SIG-M5 treated with dmso at 0.1 percent for 504 hours (cell line): ENCODE results near the gene DLX5.

Experiments used
- DNase-seq: peaks from one replicate; lab custom pipeline; 2025; ENCODE audit not compliant: unreplicated experiment; lab: John Stamatoyannopoulos, UW

The DLX5 gene

GRCh38 chr7:97006055-97006815 is 18.4 kb downstream of the DLX5 start:
- DNase-seq, result no peak

- DNase-seq, result no peak
Observed at GRCh38 chr7:97005183-97006054, 19.2 kb downstream of the DLX5 start, which contains the start of gene DLX6. Gene DLX6, plus strand, starts transcription at chr7:97005553. Its CDS starts 425 bp downstream, at chr7:97005978.

DNA sequence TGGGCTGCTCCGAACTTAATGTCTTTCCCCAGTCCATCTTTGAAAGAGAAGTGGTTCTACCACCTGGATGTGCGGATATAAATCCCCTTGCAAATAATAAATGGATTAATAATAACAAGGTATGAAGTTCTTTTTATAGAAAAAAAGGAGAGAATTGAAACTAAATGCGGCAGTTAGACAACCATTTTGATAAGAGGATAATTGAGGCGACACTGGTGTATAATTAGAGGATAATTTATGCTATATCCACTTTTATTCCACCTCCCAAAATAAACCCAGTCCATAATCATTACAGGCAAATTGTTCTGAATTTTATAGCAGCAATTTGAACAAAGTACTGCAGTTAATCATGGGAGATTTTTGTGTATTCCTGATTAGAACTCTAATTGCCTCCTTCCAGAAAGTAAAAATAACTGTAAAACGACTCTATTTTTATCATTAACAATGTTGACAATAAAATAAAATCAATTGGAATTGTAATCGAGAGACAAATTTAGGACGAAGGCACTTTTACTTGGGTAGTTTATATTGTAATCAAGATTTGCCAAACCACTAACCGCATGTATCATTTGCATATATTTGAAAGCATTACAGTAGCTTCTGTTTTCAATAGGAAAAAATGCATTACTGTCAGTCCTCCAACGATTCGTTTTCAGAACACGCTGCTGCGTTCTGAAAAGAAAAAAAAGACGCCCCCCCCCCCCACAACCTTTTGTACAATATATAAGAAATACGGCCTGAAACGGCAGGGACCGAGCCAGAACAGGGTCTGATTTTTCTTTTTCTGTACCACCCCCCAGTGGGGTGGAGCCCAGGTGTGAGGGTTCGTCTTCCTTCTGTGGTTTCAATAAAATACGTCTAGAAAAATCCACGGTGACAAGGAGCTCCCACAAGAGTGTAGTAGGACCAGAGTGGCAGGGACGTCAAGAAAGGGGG is 20.1 kb downstream of the DLX5 start:
- no peak for DNase-seq

DNA sequence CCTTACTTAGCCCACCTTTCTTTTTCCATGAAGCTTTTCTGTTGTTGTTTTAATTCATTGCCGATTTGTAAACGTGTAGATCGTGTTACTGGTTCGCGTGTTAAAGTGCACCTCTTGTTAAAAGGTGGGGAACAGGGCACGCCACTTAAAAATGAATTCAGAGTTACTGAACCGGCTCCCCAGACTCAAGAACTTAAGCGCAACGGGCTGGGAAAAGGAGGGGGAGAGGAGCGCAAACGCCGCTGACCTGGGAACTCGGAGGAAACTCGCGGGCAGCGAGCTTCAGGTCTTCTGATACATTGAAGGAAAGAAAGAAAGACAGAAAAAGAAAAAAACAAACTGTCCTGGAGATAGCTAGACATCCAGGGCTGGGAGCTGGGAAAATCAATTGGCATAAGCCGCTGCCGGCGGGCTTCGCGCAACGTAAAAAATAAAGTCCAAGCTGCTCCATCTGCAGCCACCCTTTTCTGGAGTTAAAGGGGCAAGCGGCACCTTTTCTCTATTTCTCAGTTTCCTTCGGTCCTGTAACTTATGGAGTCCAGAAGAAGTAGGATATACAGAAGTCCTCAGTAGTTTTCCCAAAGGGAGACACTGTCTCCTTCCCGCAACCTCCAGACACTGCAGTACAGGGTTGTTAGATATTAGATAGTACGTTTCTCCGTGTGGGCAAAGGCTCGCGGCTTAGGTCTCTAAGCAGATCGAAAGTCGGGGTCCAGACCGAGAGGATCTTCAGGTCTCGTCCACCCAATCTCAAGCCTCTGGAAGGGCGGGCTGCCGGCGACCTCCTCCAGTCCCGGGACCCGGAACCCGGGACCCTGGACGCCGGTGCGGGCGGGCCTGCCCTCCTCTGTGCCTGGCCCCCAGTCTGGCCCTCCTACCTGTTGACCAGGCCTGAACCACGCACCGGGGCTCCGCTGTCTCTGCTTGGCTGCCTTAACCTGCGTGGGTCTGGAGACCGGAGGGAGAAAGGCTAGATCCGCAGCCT is 21.1 kb downstream of the DLX5 start:
- no peak for DNase-seq

GRCh38 chr7:97002555-97003261 is 21.9 kb downstream of the DLX5 start:
- DNase-seq, result no peak

GRCh38 chr7:97001656-97002554 is 22.7 kb downstream of the DLX5 start:
- no peak for DNase-seq

DNA sequence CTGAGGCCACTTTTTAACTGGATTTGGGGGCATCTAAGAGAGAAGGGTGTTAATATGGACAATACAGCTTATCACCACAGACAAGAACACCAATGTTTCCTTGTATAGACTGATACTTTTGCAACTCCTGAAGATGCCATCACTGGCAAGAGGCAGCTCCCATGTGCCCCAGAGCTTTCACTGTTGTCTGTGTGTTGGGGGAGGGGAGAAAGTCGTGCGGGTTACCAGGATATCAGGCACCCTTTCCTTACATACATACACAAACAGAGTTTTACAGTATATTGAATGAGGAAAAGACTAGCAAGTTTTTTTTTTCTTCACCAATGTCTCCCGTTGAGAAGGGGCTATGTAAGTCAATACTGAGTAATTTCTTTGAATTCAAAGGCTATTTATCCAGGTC is 23.4 kb downstream of the DLX5 start:
- DNase-seq, result no peak

DNA sequence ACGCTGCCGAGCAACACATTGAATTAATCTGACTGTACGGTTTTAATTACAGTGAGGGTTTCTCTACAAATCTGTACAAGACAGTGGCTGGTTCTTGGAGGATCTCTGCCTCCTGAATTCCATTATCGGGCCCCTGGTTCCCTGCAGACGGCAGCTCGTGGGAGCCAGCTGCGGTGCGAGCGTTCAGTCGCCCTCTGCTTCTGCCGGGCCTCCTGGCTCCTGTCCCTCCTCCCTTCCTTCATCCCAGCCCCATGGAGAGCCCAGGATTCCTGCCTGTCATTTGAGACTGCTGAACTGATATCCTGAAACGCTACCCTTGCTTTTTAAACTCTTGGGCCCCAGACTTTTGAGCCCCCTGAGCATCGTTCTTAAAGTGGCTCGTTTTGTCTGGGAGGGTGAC is 25.9 kb downstream of the DLX5 start:
- no peak for DNase-seq

- DNase-seq, result no peak
Observed at GRCh38 chr7:96998333-96998732, 26.3 kb downstream of the DLX5 start.

- no peak for DNase-seq
Observed at GRCh38 chr7:96997512-96998032, 27.1 kb downstream of the DLX5 start.

DNA sequence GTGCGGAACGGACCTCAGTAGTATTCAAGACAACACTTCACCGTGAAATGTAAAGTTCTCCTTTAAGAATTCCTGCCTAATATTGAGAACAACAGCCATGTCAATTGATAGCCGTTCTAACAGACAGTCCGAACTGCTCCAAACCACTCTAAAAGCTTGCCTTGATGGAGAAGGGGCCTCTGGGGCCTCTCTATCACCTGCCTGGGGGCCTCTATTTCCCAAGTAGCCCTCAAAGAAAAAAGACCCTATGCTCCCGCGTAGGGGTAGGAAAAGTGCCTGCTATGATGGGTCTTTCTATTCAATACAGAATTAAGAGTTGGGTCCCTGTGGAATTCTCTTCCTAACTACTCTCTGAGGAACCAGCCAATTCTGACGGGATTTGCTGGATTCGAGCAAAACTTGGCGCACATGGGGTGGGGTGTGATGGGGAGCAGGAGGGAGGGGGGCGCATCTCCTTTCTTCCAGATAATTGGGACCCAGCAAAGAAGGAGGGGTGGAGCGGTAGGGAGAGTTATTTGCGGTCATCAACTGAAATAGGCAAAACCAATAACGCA is 27.6 kb downstream of the DLX5 start:
- no peak for DNase-seq

DNA sequence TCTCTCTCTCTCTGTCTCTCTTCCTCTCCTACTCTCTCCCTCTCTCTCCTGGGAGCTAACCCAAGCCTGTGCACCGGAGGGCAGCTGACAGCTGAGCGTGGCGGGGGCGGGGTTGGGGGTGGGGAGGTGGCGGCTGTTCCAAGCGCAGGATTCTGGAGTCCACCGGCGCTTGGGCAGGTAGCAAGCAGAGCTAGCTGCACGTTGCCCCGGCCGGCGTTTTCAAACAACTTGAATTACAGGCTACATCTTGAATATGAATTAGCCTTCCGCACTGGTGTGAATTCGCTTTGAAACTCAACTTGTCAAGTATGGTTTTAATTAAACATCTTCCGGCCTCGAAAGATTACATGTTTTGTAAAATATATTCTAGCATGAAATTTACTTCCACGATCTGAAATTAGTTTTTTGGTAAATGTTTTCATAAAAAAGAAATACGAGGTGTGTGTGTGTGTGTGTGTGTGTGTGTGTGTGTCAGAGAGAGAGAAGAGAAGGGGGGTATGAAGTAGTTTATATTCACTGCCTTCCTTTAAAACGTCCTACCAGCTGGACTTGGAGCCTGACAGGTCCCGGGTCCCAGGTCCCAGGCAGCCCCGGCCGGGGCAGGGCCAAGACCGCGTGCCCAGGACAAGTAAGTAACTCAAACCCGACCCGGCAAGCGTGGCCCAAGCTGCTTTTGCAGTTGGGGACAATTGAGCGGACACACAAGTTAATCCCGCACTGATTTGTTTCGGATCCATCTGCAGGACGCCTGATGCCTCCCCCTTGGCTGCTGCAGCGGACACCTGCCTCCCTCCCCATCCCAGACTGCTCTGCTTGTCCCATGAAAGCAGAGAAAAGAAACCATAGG is 28.3 kb downstream of the DLX5 start:
- DNase-seq, result no peak

DNA sequence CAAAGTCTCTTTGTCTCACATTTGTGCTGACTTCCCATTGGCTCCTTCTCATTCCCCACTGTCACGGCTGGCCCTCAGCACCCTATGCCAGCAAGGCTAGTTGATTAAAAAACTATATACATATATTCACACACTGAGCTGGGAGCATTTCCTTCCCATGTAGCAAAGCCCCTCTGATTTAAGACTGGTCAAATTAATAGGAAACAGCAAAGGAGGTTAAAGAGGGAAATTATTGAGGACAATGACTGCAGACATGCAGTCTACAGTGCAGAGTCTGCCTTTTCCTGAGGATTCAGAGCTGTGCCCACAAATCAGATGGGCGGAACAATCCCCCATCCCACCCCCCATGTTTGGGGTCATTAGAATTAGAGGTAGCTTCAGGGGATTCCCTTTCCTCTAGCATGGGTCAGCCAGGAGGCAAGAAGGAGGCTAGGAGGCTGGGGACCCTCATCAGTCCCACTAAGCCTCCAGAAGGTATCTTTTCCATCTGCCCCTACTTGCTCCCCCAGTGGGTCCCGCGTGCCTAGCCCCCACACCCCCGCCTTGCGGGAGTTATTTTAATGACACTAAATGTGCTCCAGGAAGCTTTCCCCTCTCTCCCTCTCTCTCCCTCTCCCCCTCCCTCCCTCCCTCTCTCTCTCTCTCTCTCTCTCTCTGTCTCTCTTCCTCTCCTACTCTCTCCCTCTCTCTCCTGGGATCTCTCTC is 29.1 kb downstream of the DLX5 start:
- no peak for DNase-seq

DNA sequence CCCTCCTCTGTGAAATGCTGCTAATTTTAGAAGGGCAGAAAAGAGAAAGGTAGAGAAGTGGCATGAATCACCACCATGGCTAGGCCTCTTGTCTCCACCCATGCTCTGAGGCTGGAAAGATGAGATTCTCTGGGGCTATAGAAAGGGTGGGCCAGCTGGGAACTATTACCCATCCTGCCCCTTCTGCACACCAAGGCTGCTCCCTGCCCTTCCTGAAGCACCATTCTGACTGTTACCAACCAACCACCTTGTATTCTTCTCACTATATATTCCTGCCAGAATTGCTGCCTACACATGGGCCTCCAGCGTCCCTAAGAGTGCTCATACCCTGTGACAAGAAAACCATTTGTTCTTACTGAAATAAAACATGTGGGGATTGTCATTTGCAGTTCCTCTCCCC is 30.7 kb downstream of the DLX5 start:
- DNase-seq, result no peak

DNA sequence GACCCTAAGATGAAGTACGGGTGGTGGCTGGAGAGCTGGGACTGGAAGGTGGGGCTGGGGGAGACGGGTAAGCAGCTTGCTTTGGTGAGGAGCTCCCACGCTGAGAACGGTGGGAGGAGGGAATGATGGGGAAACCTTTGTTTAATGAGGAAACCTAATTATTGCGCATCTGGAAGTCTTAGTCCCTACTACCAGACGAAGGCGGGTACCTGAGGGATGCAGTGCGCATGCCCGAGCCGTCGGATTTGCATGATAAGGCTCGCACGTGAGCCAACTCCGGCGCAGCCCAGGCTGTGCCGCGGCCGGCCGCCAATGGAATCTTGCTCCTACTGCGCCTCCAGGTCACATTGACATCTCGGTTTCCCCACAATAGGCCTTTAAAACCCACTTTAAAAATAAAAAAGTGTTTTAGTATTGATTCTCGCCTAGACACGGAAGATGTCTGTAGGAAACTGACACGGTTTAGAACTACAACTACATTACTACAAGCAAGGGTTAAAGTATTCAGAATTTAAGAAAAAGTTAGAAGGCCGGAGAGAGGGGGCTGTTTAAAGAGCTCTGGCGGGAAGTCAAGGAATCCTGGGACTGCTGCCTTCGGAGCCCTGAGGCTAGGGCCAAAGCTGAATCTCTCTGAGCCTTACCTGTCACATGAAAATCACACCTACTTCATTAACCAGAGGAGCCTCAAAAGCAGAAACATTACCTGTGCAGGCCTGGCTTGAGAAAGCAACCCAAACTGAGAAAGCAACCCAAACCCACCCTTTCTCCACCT is 31.4 kb downstream of the DLX5 start:
- no peak for DNase-seq
